Naive thymus-derived CD8-positive, alpha-beta T cell (primary cell): ENCODE data around the gene BBC3. TPM values are rescaled to one million over a fixed set of nuclear protein-coding genes. Genes with fewer than 3 reads are reported as not detected.

Source experiments
- ATAC-seq, 2 donors: fragments of 150-1000 bp; cut with Tn5 transposase in 1 of 2; sonication (Bioruptor Pico), chemical (Tn5 transposase) in 1 of 2; 1 replicate in 1 of 2; 2 replicates in 1 of 2; pipeline ENCODE4 v1.10.0; 2021; ENCODE audit warnings: mild to moderate bottlenecking in 2 of 2, moderate library complexity in 2 of 2
- POLR2A ChIA-PET: fragments of 350-600 bp; sonication (Branson Sonifier 250); formaldehyde crosslinking; loops from one replicate; lab custom pipeline; 2021; ENCODE audit warnings: antibody characterized with exemption; lab: Charles Lee
- DNase-seq, 10 donors: peaks; one replicate each; pipeline versions ENCODE4 v3.0.0 to v3.0.0-alpha.2; 2020 to 2022
- H3K27ac Mint-ChIP-seq, 10 donors: one replicate each; pipeline ENCODE4 v1.8.0; 2020 to 2022; ENCODE audit warnings: mild to moderate bottlenecking in 10 of 10, mixed read lengths in 10 of 10, moderate library complexity in 4 of 10, inconsistent platforms in 1 of 10
- H3K27me3 Mint-ChIP-seq, 5 donors: one replicate each; pipeline ENCODE4 v1.8.0; 2021 to 2022; ENCODE audit warnings: mixed read lengths in 5 of 5
- H3K36me3 Mint-ChIP-seq, 3 donors: one replicate each; pipeline ENCODE4 v1.8.0; 2020 to 2022; ENCODE audit warnings: mixed read lengths in 3 of 3, mild to moderate bottlenecking in 2 of 3, inconsistent platforms in 1 of 3
- H3K4me1 Mint-ChIP-seq, 4 donors: one replicate each; pipeline ENCODE4 v1.8.0; 2021 to 2022; ENCODE audit warnings: mixed read lengths in 4 of 4
- H3K4me3 Mint-ChIP-seq, 10 donors: one replicate each; pipeline ENCODE4 v1.8.0; 2020 to 2022; ENCODE audit warnings: mild to moderate bottlenecking in 10 of 10, mixed read lengths in 10 of 10, moderate library complexity in 6 of 10, inconsistent platforms in 1 of 10
- H3K9me3 Mint-ChIP-seq, 9 donors: one replicate each; pipeline ENCODE4 v1.8.0; 2020 to 2022; ENCODE audit warnings: mixed read lengths in 9 of 9, mild to moderate bottlenecking in 3 of 9, inconsistent platforms in 1 of 9, moderate library complexity in 1 of 9
- microRNA-seq: library from miRNA; unstranded; fragments of <30 nt; microRNA quantifications from one replicate; pipeline ENCODE4 v1.2.0, GENCODE V29; 2022; ENCODE audit warnings: borderline microRNAs expressed
- polyA plus RNA-seq, 3 donors: library from polyadenylated mRNA; unstranded; fragments of 300-500 nt; fragmentation: Illumina TruSeq; gene quantifications; one replicate each; pipeline ENCODE4 v1.2.3, GENCODE V29; 2021
- total RNA-seq, 8 experiments: library from RNA in 2 of 8; stranded (reverse) in 2 of 8; gene quantifications; one replicate each; pipeline ENCODE4 v1.2.3 and lab custom pipeline; 2021 to 2026

BBC3 gene
- total and polyA plus RNA-seq, 5 experiments from 2014 or later = 7.2 to 37.4 (median 13.0) TPM

DNA sequence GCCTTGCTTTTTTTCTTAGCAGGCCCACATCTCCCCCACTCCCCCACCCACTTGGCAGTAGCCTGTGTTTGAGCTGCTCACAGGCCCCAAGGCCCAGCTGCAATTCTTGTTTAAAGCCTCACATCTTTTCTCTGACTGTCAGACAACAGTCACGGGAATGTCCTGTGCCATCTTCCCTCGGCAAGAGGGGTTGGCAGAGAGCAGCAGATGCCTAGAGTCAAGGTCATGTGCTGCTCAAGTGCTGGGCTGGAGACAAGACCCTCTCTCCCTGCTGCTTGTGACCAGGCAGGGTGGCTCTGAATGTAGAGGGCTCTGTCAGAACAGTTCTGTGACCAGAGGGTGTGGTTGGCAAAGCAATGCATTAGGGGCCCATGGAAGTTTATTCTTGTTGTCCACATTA lies 47.4 kb downstream of the BBC3 start:
- H3K27me3 Mint-ChIP-seq = no peaks in the 10 kb centered on the region
- H3K36me3 Mint-ChIP-seq = peaks cover 5 to 24% (median 13%) of the 10 kb centered on the region in 3 donors
- POLR2A ChIA-PET = interaction anchor here (1.0 to 11.5 kb wide), 3 partner anchors 25 to 42 kb away, joined by 3 to 185 read pairs (median 30); no protein-coding TSS in a partner anchor
- DNase-seq (no peak), ATAC-seq (no peak)
- no peaks in the 10 kb centered on the region for H3K9me3 Mint-ChIP-seq
- peak overlapping the region in 8 of 10 donors; percentile 12 to 83 (median 44) for H3K4me3 Mint-ChIP-seq
- H3K4me1 Mint-ChIP-seq = peaks cover 37 to 85% (median 76%) of the 10 kb centered on the region in 4 donors
- peak overlapping the region; percentile 73 to 98 (median 91) for H3K27ac Mint-ChIP-seq

DNA sequence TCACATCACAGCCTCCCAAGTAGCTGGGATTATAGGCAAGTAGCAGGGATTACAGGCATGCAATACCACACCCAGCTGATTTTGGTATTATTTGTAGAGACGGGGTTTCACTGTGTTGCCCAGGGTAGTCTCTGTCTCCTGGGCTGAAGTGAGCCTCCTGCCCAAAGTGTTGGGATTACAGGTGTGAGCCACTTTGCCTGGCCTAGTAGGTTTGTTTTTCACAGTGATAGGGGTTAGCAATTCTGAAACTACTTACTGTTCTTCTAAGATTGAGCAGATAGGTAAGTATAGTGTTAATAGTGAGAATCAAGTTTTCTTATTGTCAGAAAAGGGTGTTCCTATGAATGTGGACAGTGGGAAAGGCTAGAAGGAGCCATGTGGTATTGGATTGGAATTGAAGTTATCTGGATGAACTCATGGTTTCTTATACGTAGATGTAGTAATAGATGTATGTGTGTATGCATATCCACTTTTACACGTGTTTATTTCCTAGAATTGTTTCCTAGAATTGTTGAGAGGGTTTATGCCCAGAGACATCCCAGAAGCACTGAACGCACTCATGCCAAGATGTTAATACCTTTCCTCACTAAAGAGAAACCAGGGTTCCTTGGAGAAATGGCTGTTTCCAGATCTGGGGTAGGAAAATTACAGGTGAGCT lies 51.2 kb downstream of the BBC3 start:
- POLR2A ChIA-PET = interaction anchor here (1.2 to 4.5 kb wide), 4 partner anchors 8 to 65 kb away, joined by 3 to 86 read pairs (median 32); no protein-coding TSS in a partner anchor
- Mint-ChIP-seq H3K4me1 (peaks cover 36 to 89% (median 84%) of the 10 kb centered on the region in 4 donors), H3K36me3 (peaks cover 5 to 27% (median 17%) of the 10 kb centered on the region in 3 donors), H3K4me3 (peak overlapping the region in 8 of 10 donors; percentile 0 to 52 (median 30)), H3K9me3 (no peaks in the 10 kb centered on the region), H3K27ac (peak overlapping the region; percentile 59 to 99 (median 92)), H3K27me3 (no peaks in the 10 kb centered on the region)
- ATAC-seq (no peak), DNase-seq (no peak)

DNA sequence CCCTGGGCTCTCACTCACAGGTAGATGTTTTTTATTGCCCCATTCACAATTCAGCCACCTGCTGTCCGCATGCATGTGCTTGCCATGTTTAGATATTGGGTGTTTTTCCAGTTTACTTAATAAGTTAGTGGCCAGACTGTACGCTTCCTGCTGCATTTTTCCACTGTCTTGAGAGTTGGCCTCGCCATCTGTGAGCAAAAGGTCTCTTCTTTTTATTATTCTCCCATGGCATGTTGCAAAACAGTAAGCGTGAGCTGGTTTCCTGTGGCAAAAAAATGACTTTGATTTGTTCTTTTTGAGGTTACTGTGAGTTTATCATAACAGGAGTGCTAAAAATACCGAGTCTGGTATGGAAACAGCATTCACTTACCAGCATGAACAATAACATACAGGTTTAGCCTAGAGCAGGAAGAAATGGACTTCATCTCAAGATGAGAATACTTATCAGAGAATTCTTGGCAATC lies 54.3 kb downstream of the BBC3 start:
- no peaks in the 10 kb centered on the region for H3K9me3 Mint-ChIP-seq
- POLR2A ChIA-PET = interaction anchor here (0.8 to 4.5 kb wide), 16 partner anchors 9 to 69 kb away, joined by 3 to 86 read pairs (median 5); partner anchors contain the start of genes SAE1 and ZC3H4
- no peaks in the 10 kb centered on the region for H3K27me3 Mint-ChIP-seq
- peak; percentile 84 to 94 for ATAC-seq
- H3K36me3 Mint-ChIP-seq = peaks cover 5 to 41% (median 27%) of the 10 kb centered on the region in 3 donors
- peak in 8 of 10 donors; percentile 22 to 81 (median 42) for DNase-seq
- peak overlapping the region; percentile 90 to 99 (median 94) for H3K27ac Mint-ChIP-seq
- peak overlapping the region; percentile 49 to 88 (median 81) for H3K4me3 Mint-ChIP-seq
- H3K4me1 Mint-ChIP-seq = peaks cover 30 to 78% (median 65%) of the 10 kb centered on the region in 4 donors

DNA sequence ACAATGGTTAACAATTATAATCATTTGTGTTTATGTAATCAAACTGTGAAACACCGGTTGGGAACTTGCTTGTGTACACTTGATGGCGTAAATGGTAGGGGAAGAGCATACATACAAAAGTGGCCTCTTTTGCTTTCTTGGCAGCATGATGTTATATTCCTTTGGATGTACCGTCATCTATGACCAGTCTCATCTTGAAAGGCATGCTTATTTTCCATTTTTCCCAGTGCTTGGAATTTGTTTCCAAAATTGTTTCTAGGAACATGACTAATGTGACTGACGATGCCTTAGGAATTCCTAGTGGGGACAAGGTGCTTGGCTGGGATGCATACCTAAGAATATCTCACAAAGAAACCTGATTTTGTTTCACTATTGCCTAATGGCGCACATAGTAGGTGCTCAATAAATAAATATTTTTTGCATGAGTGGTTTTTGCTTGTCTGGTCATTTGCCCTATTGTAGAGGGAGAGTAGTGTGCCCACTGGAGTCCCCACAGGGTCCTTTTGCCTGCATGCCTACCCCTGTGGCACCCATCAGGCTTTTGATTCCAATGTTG lies 54.9 kb downstream of the BBC3 start:
- DNase-seq (no peak), ATAC-seq (no peak)
- Mint-ChIP-seq H3K4me3 (peak overlapping the region; percentile 49 to 88 (median 81)), H3K4me1 (peaks cover 30 to 78% (median 65%) of the 10 kb centered on the region in 4 donors), H3K27ac (peak overlapping the region; percentile 90 to 99 (median 94)), H3K9me3 (no peaks in the 10 kb centered on the region), H3K36me3 (peaks cover 5 to 41% (median 27%) of the 10 kb centered on the region in 3 donors), H3K27me3 (no peaks in the 10 kb centered on the region)
- POLR2A ChIA-PET = interaction anchor here (1.0 to 4.5 kb wide), 8 partner anchors 8 to 69 kb away, joined by 3 to 86 read pairs (median 7); partner anchors contain the start of gene ZC3H4

DNA sequence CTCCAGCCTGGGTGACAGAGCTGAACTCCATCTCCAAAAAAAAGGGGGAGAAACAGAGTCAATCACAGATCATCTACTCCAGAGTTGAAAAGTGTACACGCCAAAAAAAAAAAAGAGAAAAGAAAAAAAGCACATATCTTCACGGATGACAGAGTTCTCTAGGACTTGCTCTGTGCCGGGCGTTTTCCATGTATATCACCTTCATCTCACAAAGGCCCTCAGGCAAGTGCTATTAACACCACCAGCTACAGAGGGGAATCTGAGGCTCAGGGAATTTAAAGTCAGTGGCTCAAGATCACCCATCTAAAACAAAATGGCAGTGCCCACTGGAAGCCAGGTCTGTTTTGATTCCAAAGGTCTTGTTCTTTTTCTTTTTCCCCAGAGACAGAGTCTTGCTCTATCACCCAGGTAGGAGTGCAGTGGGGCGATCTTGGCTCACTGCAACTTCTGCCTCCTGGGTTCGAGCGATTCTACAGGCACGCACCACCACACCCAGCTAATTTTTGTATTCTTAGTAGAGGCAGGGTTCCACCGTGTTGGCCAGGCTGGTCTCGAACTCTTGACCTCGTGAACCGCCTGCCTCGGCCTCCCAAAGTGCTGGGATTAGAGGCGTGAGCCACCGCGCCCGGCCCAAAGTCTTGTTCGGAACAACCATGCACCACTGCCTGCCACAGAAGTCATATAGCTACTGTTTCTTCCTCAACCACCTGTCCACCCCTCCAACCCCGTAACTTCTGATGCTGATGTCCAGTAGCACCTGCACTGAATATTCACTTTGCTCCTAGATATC lies 58.1 kb downstream of the BBC3 start:
- Mint-ChIP-seq H3K27me3 (no peaks in the 10 kb centered on the region), H3K4me3 (no peak overlapping the region), H3K27ac (peak overlapping the region in 8 of 10 donors; percentile 36 to 86 (median 61)), H3K36me3 (peaks cover 0 to 54% (median 30%) of the 10 kb centered on the region in 3 donors), H3K4me1 (peaks cover 21 to 63% (median 47%) of the 10 kb centered on the region in 4 donors), H3K9me3 (no peaks in the 10 kb centered on the region)
- DNase-seq = no peak
- POLR2A ChIA-PET = interaction anchor here (0.7 to 4.1 kb wide), 7 partner anchors 11 to 330 kb away, joined by 3 to 13 read pairs (median 4); no protein-coding TSS in a partner anchor
- no peak for ATAC-seq

Small RNA genes lying within 50 kb of the gene (microRNA-seq; reads per million reads assigned to microRNA genes)
- gene MIR3190 (not detected), gene MIR3191 (not detected)

Other genes with a start within 250 kb of the BBC3 start
- gene NPAS1, start 211.4 kb downstream of the BBC3 start, total RNA-seq = 1 to 10 TPM in 1 of 2 experiments, under 1 TPM in 1; 0.62 to 1.1 TPM
- gene NPAS1, start 211.4 kb downstream of the BBC3 start, polyA plus RNA-seq = under 1 TPM; 0.16 to 0.60 (median 0.22) TPM
- gene TMEM160, start 182.6 kb downstream of the BBC3 start, total RNA-seq = 10 to 100 TPM; 30.1 to 31.7 TPM
- 100 to 1,000 TPM; 118 to 154 (median 144) TPM for gene TMEM160, start 182.6 kb downstream of the BBC3 start, polyA plus RNA-seq
- 10 to 100 TPM; 73.4 to 76.3 TPM for gene ZC3H4, start 117.4 kb downstream of the BBC3 start, total RNA-seq
- gene ZC3H4, start 117.4 kb downstream of the BBC3 start, polyA plus RNA-seq = 1 to 10 TPM in 2 of 3 donors, under 1 TPM in 1; 0.86 to 2.4 (median 2.0) TPM
- gene SAE1, start 100.4 kb downstream of the BBC3 start, total RNA-seq = 10 to 100 TPM; 44.5 to 45.6 TPM
- 100 to 1,000 TPM; 158 to 174 (median 159) TPM for gene SAE1, start 100.4 kb downstream of the BBC3 start, polyA plus RNA-seq
- 10 to 100 TPM; 53.0 to 53.1 TPM for gene CCDC9, start 25.3 kb upstream of the BBC3 start, total RNA-seq
- gene CCDC9, start 25.3 kb upstream of the BBC3 start, polyA plus RNA-seq = 10 to 100 TPM in 1 of 3 donors, 1 to 10 TPM in 2; 5.0 to 10.8 (median 7.1) TPM
- gene INAFM1, start 43.7 kb upstream of the BBC3 start, total RNA-seq = 10 to 100 TPM; 17.6 to 19.7 TPM
- gene INAFM1, start 43.7 kb upstream of the BBC3 start, polyA plus RNA-seq = 1 to 10 TPM; 2.4 to 5.3 (median 3.4) TPM
- 1 to 10 TPM; 2.6 TPM for gene C5AR1, start 78.7 kb upstream of the BBC3 start, total RNA-seq
- gene C5AR1, start 78.7 kb upstream of the BBC3 start, polyA plus RNA-seq = under 1 TPM in 1 of 3 donors, not detected in 2; 0.15 TPM
- gene C5AR2, start 101.0 kb upstream of the BBC3 start, total RNA-seq = under 1 TPM; 0.29 to 0.30 TPM
- gene C5AR2, start 101.0 kb upstream of the BBC3 start, polyA plus RNA-seq = not detected
- 10 to 100 TPM; 28.9 to 29.6 TPM for gene DHX34, start 118.1 kb upstream of the BBC3 start, total RNA-seq
- gene DHX34, start 118.1 kb upstream of the BBC3 start, polyA plus RNA-seq = 1 to 10 TPM; 3.1 to 9.7 (median 5.2) TPM
- not detected for gene MEIS3, start 188.3 kb upstream of the BBC3 start, total RNA-seq
- gene MEIS3, start 188.3 kb upstream of the BBC3 start, polyA plus RNA-seq = not detected
- gene SLC8A2, start 240.7 kb upstream of the BBC3 start, total RNA-seq = under 1 TPM in 1 of 2 experiments, not detected in 1; 0.42 TPM
- gene SLC8A2, start 240.7 kb upstream of the BBC3 start, polyA plus RNA-seq = under 1 TPM in 2 of 3 donors, not detected in 1; 0.02 to 0.12 TPM